OCI-LY1 (cell line): ENCODE data around the gene ASPSCR1.

Experiments
- EZH2 ChIP-seq: fragments of 200-600 bp; sonication (generic), shearing (Covaris generic); IDR thresholded peaks from 2 replicates; pipeline ENCODE4 v1.8.0; 2017; ENCODE audit warnings: borderline replicate concordance, mixed run types, mild to moderate bottlenecking, antibody characterized with exemption, low read length, moderate library complexity, mixed read lengths
- TF ChIP-seq, protein P1 (sequence below): fragments of 200-600 bp; sonication (generic), shearing (Covaris generic); IDR thresholded peaks from 2 replicates; pipeline ENCODE4 v1.5.1; 2017; ENCODE audit warnings: mild to moderate bottlenecking, antibody characterized with exemption, low read length, moderate library complexity, mixed read lengths

DNA sequence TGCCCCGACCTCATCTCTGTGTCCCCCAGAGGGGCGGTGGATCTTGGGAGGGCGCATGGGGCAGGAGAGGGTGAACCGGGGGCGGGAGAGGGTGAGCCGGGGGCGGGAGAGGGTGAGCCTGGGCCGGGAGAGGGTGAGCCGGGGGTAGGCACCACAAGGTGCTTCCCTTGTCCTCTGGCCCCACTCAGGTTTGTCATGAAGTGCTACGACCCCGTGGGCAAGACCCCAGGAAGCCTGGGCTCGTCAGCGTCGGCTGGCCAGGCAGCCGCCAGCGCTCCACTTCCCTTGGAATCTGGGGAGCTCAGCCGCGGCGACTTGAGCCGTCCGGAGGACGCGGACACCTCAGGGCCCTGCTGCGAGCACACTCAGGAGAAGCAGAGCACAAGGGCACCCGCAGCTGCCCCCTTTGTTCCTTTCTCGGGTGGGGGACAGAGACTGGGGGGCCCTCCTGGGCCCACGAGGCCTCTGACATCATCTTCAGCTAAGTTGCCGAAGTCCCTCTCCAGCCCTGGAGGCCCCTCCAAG, 18.9 kb downstream of the ASPSCR1 start:
- TF ChIP-seq, protein P1, sequence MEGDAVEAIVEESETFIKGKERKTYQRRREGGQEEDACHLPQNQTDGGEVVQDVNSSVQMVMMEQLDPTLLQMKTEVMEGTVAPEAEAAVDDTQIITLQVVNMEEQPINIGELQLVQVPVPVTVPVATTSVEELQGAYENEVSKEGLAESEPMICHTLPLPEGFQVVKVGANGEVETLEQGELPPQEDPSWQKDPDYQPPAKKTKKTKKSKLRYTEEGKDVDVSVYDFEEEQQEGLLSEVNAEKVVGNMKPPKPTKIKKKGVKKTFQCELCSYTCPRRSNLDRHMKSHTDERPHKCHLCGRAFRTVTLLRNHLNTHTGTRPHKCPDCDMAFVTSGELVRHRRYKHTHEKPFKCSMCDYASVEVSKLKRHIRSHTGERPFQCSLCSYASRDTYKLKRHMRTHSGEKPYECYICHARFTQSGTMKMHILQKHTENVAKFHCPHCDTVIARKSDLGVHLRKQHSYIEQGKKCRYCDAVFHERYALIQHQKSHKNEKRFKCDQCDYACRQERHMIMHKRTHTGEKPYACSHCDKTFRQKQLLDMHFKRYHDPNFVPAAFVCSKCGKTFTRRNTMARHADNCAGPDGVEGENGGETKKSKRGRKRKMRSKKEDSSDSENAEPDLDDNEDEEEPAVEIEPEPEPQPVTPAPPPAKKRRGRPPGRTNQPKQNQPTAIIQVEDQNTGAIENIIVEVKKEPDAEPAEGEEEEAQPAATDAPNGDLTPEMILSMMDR: no peak
- no peak for TF ChIP-seq EZH2
